H9 (cell line): ENCODE data around the gene VIT. TPM values are rescaled to one million over a fixed set of nuclear protein-coding genes. Genes with fewer than 3 reads are reported as not detected.

Source experiments
- DNase-seq: peaks from one replicate; pipeline ENCODE4 v3.0.0-alpha.2; 2017
- H2AFZ ChIP-seq: one replicate; pipeline ENCODE4 v1.6.1; 2013; ENCODE audit warnings: mild to moderate bottlenecking, low read length, control low read depth, moderate library complexity
- H2AK5ac ChIP-seq: 2 replicates; pipeline ENCODE4 v1.6.1; 2013; ENCODE audit warnings: low read length, control low read depth, mixed read lengths; ENCODE audit not compliant: insufficient read length
- H2BK120ac ChIP-seq: one replicate; pipeline ENCODE4 v1.6.1; 2013; ENCODE audit warnings: low read depth, mild to moderate bottlenecking, low read length, control low read depth, inconsistent platforms; ENCODE audit not compliant: poor library complexity, severe bottlenecking
- H2BK12ac ChIP-seq: 2 replicates; pipeline ENCODE4 v1.6.1; 2013; ENCODE audit warnings: low read length, control low read depth, mixed read lengths, low read depth; ENCODE audit not compliant: insufficient read length
- H2BK15ac ChIP-seq: 2 replicates; pipeline ENCODE4 v1.6.1; 2013; ENCODE audit warnings: low read depth, low read length, control low read depth
- H2BK20ac ChIP-seq: one replicate; pipeline ENCODE4 v1.6.1; 2013; ENCODE audit warnings: low read depth, mild to moderate bottlenecking, low read length, control low read depth, inconsistent platforms; ENCODE audit not compliant: poor library complexity, severe bottlenecking
- H2BK5ac ChIP-seq: 2 replicates; pipeline ENCODE4 v1.6.1; 2013; ENCODE audit warnings: low read length, control low read depth, mixed read lengths; ENCODE audit not compliant: insufficient read length
- H3K14ac ChIP-seq: 2 replicates; pipeline ENCODE4 v1.6.1; 2013; ENCODE audit warnings: low read length, control low read depth; ENCODE audit not compliant: insufficient read depth
- H3K18ac ChIP-seq: 2 replicates; pipeline ENCODE4 v1.6.1; 2013; ENCODE audit warnings: low read depth, mild to moderate bottlenecking, mixed read lengths, low read length, control low read depth; ENCODE audit not compliant: insufficient read length
- H3K23ac ChIP-seq: 2 replicates; pipeline ENCODE4 v1.6.1; 2013; ENCODE audit warnings: low read length, control low read depth, mixed read lengths, low read depth; ENCODE audit not compliant: insufficient read length
- H3K23me2 ChIP-seq: 2 replicates; pipeline ENCODE4 v1.6.1; 2013; ENCODE audit warnings: low read depth, mild to moderate bottlenecking, mixed read lengths, low read length, control low read depth; ENCODE audit not compliant: insufficient read length, poor library complexity, severe bottlenecking
- H3K27ac ChIP-seq: 2 replicates; pipeline ENCODE4 v1.5.1; 2013; ENCODE audit warnings: low read length, control low read depth, mixed read lengths, low read depth; ENCODE audit not compliant: insufficient read length
- H3K27me3 ChIP-seq: 2 replicates; pipeline ENCODE4 v1.6.1; 2013; ENCODE audit warnings: low read length, control low read depth, inconsistent platforms; ENCODE audit not compliant: insufficient read depth
- H3K4ac ChIP-seq: 2 replicates; pipeline ENCODE4 v1.6.1; 2013; ENCODE audit warnings: low read depth, mild to moderate bottlenecking, control low read depth, inconsistent platforms, low read length, moderate library complexity
- H3K4me1 ChIP-seq: 2 replicates; pipeline ENCODE4 v1.6.1; 2013; ENCODE audit warnings: low read length, control low read depth, inconsistent platforms; ENCODE audit not compliant: insufficient read depth
- H3K4me2 ChIP-seq: 2 replicates; pipeline ENCODE4 v1.6.1; 2013; ENCODE audit warnings: low read length, control low read depth, mixed read lengths; ENCODE audit not compliant: insufficient read length, insufficient read depth
- H3K56ac ChIP-seq: 2 replicates; pipeline ENCODE4 v1.6.1; 2013; ENCODE audit warnings: low read depth, mild to moderate bottlenecking, mixed read lengths, low read length, control low read depth; ENCODE audit not compliant: insufficient read length
- H3K79me1 ChIP-seq: 2 replicates; pipeline ENCODE4 v1.6.1; 2013; ENCODE audit warnings: low read depth, mild to moderate bottlenecking, moderate library complexity, low read length, control low read depth, inconsistent platforms; ENCODE audit not compliant: insufficient read depth, poor library complexity, severe bottlenecking
- H3K79me2 ChIP-seq: 2 replicates; pipeline ENCODE4 v1.6.1; 2013; ENCODE audit warnings: low read length, control low read depth, inconsistent platforms; ENCODE audit not compliant: insufficient read depth
- H3K9ac ChIP-seq: 2 replicates; pipeline ENCODE4 v1.6.1; 2013; ENCODE audit warnings: low read length, control low read depth, mixed read lengths; ENCODE audit not compliant: insufficient read length; ENCODE audit errors: extremely low read depth
- H3K9me3 ChIP-seq: one replicate; pipeline ENCODE4 v1.6.1; 2013; ENCODE audit warnings: low read depth, low read length, inconsistent platforms; ENCODE audit not compliant: control insufficient read depth
- H3T11ph ChIP-seq: one replicate; pipeline ENCODE4 v1.6.1; 2013; ENCODE audit warnings: mild to moderate bottlenecking, low read length, control low read depth, inconsistent platforms
- H4K20me1 ChIP-seq: one replicate; pipeline ENCODE4 v1.6.1; 2013; ENCODE audit not compliant: control insufficient read depth, insufficient read length, insufficient read depth
- H4K5ac ChIP-seq: 2 replicates; pipeline ENCODE4 v1.6.1; 2013; ENCODE audit warnings: low read depth, mild to moderate bottlenecking, mixed read lengths, low read length, control low read depth; ENCODE audit not compliant: insufficient read length
- H4K8ac ChIP-seq: replicated peaks from 2 replicates; pipeline ENCODE4 v1.6.1; 2013; ENCODE audit warnings: low read length, control low read depth, mixed read lengths, low read depth; ENCODE audit not compliant: insufficient read length
- H4K91ac ChIP-seq: 2 replicates; pipeline ENCODE4 v1.6.1; 2013; ENCODE audit warnings: low read depth, mild to moderate bottlenecking, moderate library complexity, mixed read lengths, low read length, control low read depth; ENCODE audit not compliant: insufficient read length
- H3K27ac Mint-ChIP-seq, 3 experiments: 2 replicates in 2 of 3; 3 replicates in 1 of 3; pipeline ENCODE4 v1.8.0; 2020 to 2021; ENCODE audit warnings: mixed read lengths in 3 of 3, mild to moderate bottlenecking in 1 of 3, moderate library complexity in 1 of 3
- H3K27me3 Mint-ChIP-seq: 2 replicates; pipeline ENCODE4 v1.8.0; 2021; ENCODE audit warnings: low read depth, mild to moderate bottlenecking, moderate library complexity, mixed read lengths
- H3K36me3 Mint-ChIP-seq, 3 experiments: 2 replicates in 2 of 3; 3 replicates in 1 of 3; pipeline ENCODE4 v1.8.0; 2020 to 2021; ENCODE audit warnings: low read depth in 3 of 3, mixed read lengths in 3 of 3; ENCODE audit not compliant: insufficient read depth in 1 of 3
- H3K4me1 Mint-ChIP-seq, 2 experiments: 2 replicates each; pipeline ENCODE4 v1.8.0; 2020; ENCODE audit warnings: mixed read lengths in 2 of 2
- H3K4me3 Mint-ChIP-seq, 2 experiments: 2 replicates in 1 of 2; 3 replicates in 1 of 2; pipeline ENCODE4 v1.8.0; 2020 to 2021; ENCODE audit warnings: mild to moderate bottlenecking in 2 of 2, mixed read lengths in 2 of 2, moderate library complexity in 1 of 2
- H3K9me3 Mint-ChIP-seq, 2 experiments: 2 replicates in 1 of 2; 3 replicates in 1 of 2; pipeline ENCODE4 v1.8.0; 2020; ENCODE audit warnings: mild to moderate bottlenecking in 2 of 2, mixed read lengths in 2 of 2, moderate library complexity in 1 of 2
- WGBS: extraction: QIAGEN DNeasy Blood & Tissue Kit; methylation state at CpG from one replicate; pipeline ENCODE4 v1.1.7; 2013; ENCODE audit warnings: missing lambda C conversion rate, low lambda C conversion rate, mixed read lengths; ENCODE audit not compliant: insufficient read length; ENCODE audit errors: extremely low coverage; 5-methylcytosine and 5-hydroxymethylcytosine counted together
- total RNA-seq: library from RNA; stranded (reverse); gene quantifications from 2 replicates; pipeline ENCODE4 v1.2.1, GENCODE V29; 2021
- TF ChIP-seq, protein P1 (sequence below): fragments of 200-600 bp; sonication (generic); conservative IDR thresholded peaks from 3 replicates; pipeline ENCODE4 v1.8.0; 2021; ENCODE audit warnings: antibody characterized with exemption, mild to moderate bottlenecking

VIT gene
- total RNA-seq, 1 experiment from 2014 or later = 0.15 TPM

GRCh38 chr2:36779462-36779861 lies 83.0 kb downstream of the VIT start:
- Histone ChIP-seq H3K4me1 (peaks cover 3% of the 10 kb centered on the region; the same call in 1 of the 2 replicates), H3K9ac (no peak overlapping the region), H2BK120ac (no peak overlapping the region), H2BK12ac (no peak overlapping the region), H3K14ac (no peak overlapping the region), H3K56ac (no peak overlapping the region), H3K18ac (no peak overlapping the region), H3K27me3 (no peaks in the 10 kb centered on the region), H4K91ac (no peak overlapping the region), H3K23me2 (no peaks in the 10 kb centered on the region), H4K8ac (no peak overlapping the region), H2BK5ac (no peak overlapping the region), H2AK5ac (no peak overlapping the region), H3K27ac (no peak overlapping the region), H2BK15ac (no peak overlapping the region), H3K9me3 (no peaks in the 10 kb centered on the region), H3K79me2 (no peaks in the 10 kb centered on the region), H3T11ph (no peak overlapping the region), H3K4me2 (no peak overlapping the region), H2BK20ac (no peak overlapping the region), H4K20me1 (no peaks in the 10 kb centered on the region), H3K79me1 (no peaks in the 10 kb centered on the region), H4K5ac (no peak overlapping the region), H3K23ac (no peak overlapping the region), H2AFZ (no peak overlapping the region), H3K4ac (no peak overlapping the region)
- Mint-ChIP-seq H3K4me1 (peaks cover 20 to 26% of the 10 kb centered on the region in 2 experiments), H3K27ac (no peak overlapping the region), H3K27me3 (no peaks in the 10 kb centered on the region), H3K4me3 (no peak overlapping the region), H3K9me3 (no peaks in the 10 kb centered on the region), H3K36me3 (no peaks in the 10 kb centered on the region)
- no peak for DNase-seq
- TF ChIP-seq, protein P1, sequence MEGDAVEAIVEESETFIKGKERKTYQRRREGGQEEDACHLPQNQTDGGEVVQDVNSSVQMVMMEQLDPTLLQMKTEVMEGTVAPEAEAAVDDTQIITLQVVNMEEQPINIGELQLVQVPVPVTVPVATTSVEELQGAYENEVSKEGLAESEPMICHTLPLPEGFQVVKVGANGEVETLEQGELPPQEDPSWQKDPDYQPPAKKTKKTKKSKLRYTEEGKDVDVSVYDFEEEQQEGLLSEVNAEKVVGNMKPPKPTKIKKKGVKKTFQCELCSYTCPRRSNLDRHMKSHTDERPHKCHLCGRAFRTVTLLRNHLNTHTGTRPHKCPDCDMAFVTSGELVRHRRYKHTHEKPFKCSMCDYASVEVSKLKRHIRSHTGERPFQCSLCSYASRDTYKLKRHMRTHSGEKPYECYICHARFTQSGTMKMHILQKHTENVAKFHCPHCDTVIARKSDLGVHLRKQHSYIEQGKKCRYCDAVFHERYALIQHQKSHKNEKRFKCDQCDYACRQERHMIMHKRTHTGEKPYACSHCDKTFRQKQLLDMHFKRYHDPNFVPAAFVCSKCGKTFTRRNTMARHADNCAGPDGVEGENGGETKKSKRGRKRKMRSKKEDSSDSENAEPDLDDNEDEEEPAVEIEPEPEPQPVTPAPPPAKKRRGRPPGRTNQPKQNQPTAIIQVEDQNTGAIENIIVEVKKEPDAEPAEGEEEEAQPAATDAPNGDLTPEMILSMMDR = no peak
- WGBS = no CpG with 5 or more reads among the region's 2 CpGs
